Measurements from ENCODE around the gene MEIS1. TPM values are rescaled to one million over a fixed set of nuclear protein-coding genes. Genes with fewer than 3 reads are reported as not detected.

Gene MEIS1
- total RNA-seq, 1 donor from 2014 or later, result 3.4 TPM

GRCh38 chr2:66455490-66455889 lies 20.6 kb downstream of the MEIS1 start:
- Histone ChIP-seq H3K4me1 (ENCODE audit: insufficient read depth, low read length) (no peaks in the 10 kb centered on the region), H3K79me2 (ENCODE audit: insufficient read depth, low read length) (peaks cover 17% of the 10 kb centered on the region), H3K36me3 (ENCODE audit: insufficient read depth, low read length) (no peaks in the 10 kb centered on the region), H3K9ac (ENCODE audit: low read length) (no peak overlapping the region), H2AFZ (ENCODE audit: low read depth, low read length) (no peak overlapping the region), H3K4me3 (ENCODE audit: insufficient read depth, low read depth, low read length) (no peak overlapping the region), H3K27me3 (ENCODE audit: insufficient read depth, low read length) (no peaks in the 10 kb centered on the region), H3K27ac (ENCODE audit: low read depth, low read length) (no peak overlapping the region), H4K20me1 (ENCODE audit: insufficient read depth, low read length) (peaks cover 17% of the 10 kb centered on the region), H3K4me2 (ENCODE audit: low read length) (no peak overlapping the region), H3K9me3 (ENCODE audit: insufficient read depth, low read depth, low read length) (no peaks in the 10 kb centered on the region)
- Mint-ChIP-seq H3K27ac (ENCODE audit: unreplicated experiment) (no peak overlapping the region), H3K27me3 (ENCODE audit: low read depth, unreplicated experiment) (peaks cover 15% of the 10 kb centered on the region), H3K9me3 (ENCODE audit: unreplicated experiment) (no peaks in the 10 kb centered on the region), H3K4me1 (ENCODE audit: low read depth, unreplicated experiment) (no peaks in the 10 kb centered on the region), H3K4me3 (ENCODE audit: unreplicated experiment) (no peak overlapping the region), H3K36me3 (ENCODE audit: low read depth, unreplicated experiment) (no peaks in the 10 kb centered on the region)
- no peak for TF ChIP-seq EZH2 (IDR thresholded peaks at IDR 0.05; ENCODE audit: insufficient read depth, low read length)
- TF ChIP-seq CTCF (IDR thresholded peaks at IDR 0.05; ENCODE audit: insufficient read depth, low read depth, low read length), result no peak
- DNase-seq (ENCODE audit: low read depth) (no peak), FAIRE-seq (no peak)

- Mint-ChIP-seq H3K4me1 (ENCODE audit: low read depth, unreplicated experiment) (no peaks in the 10 kb centered on the region), H3K9me3 (ENCODE audit: unreplicated experiment) (no peaks in the 10 kb centered on the region), H3K27me3 (ENCODE audit: low read depth, unreplicated experiment) (peaks cover 15% of the 10 kb centered on the region), H3K27ac (ENCODE audit: unreplicated experiment) (no peak overlapping the region), H3K4me3 (ENCODE audit: unreplicated experiment) (no peak overlapping the region), H3K36me3 (ENCODE audit: low read depth, unreplicated experiment) (no peaks in the 10 kb centered on the region)
- H3K4me3 ChIP-seq (ENCODE audit: insufficient read depth, low read depth, low read length), result no peak overlapping the region
- H3K36me3 ChIP-seq (ENCODE audit: insufficient read depth, low read length), result no peaks in the 10 kb centered on the region
- no peaks in the 10 kb centered on the region for H3K9me3 ChIP-seq (ENCODE audit: insufficient read depth, low read depth, low read length)
- no peak for TF ChIP-seq CTCF (IDR thresholded peaks at IDR 0.05; ENCODE audit: insufficient read depth, low read depth, low read length)
- TF ChIP-seq EZH2 (IDR thresholded peaks at IDR 0.05; ENCODE audit: insufficient read depth, low read length), result no peak
- DNase-seq (ENCODE audit: low read depth), result peak; percentile 85
- H3K27me3 ChIP-seq (ENCODE audit: insufficient read depth, low read length), result no peaks in the 10 kb centered on the region
- H3K9ac ChIP-seq (ENCODE audit: low read length), result no peak overlapping the region
- FAIRE-seq, result no peak
- no peak overlapping the region for H2AFZ ChIP-seq (ENCODE audit: low read depth, low read length)
- H3K4me2 ChIP-seq (ENCODE audit: low read length), result no peak overlapping the region
- H3K79me2 ChIP-seq (ENCODE audit: insufficient read depth, low read length), result peaks cover 17% of the 10 kb centered on the region
- no peak overlapping the region for H3K27ac ChIP-seq (ENCODE audit: low read depth, low read length)
- no peaks in the 10 kb centered on the region for H3K4me1 ChIP-seq (ENCODE audit: insufficient read depth, low read length)
- H4K20me1 ChIP-seq (ENCODE audit: insufficient read depth, low read length), result peaks cover 17% of the 10 kb centered on the region
Observed at GRCh38 chr2:66456183-66457041, 21.5 kb downstream of the MEIS1 start.

GRCh38 chr2:66457545-66457944 lies 22.6 kb downstream of the MEIS1 start:
- Histone ChIP-seq H3K9me3 (ENCODE audit: insufficient read depth, low read depth, low read length) (no peaks in the 10 kb centered on the region), H3K4me3 (ENCODE audit: insufficient read depth, low read depth, low read length) (no peak overlapping the region), H3K4me2 (ENCODE audit: low read length) (no peak overlapping the region), H4K20me1 (ENCODE audit: insufficient read depth, low read length) (peaks cover 19% of the 10 kb centered on the region), H2AFZ (ENCODE audit: low read depth, low read length) (no peak overlapping the region), H3K4me1 (ENCODE audit: insufficient read depth, low read length) (peaks cover 1% of the 10 kb centered on the region), H3K27me3 (ENCODE audit: insufficient read depth, low read length) (no peaks in the 10 kb centered on the region), H3K36me3 (ENCODE audit: insufficient read depth, low read length) (no peaks in the 10 kb centered on the region), H3K27ac (ENCODE audit: low read depth, low read length) (no peak overlapping the region), H3K79me2 (ENCODE audit: insufficient read depth, low read length) (peaks cover 14% of the 10 kb centered on the region), H3K9ac (ENCODE audit: low read length) (no peak overlapping the region)
- H3K4me1 Mint-ChIP-seq (ENCODE audit: low read depth, unreplicated experiment), result peaks cover 3% of the 10 kb centered on the region
- peaks cover 15% of the 10 kb centered on the region for H3K27me3 Mint-ChIP-seq (ENCODE audit: low read depth, unreplicated experiment)
- no peak for FAIRE-seq
- no peak overlapping the region for H3K27ac Mint-ChIP-seq (ENCODE audit: unreplicated experiment)
- no peak overlapping the region for H3K4me3 Mint-ChIP-seq (ENCODE audit: unreplicated experiment)
- no peak for DNase-seq (ENCODE audit: low read depth)
- no peaks in the 10 kb centered on the region for H3K36me3 Mint-ChIP-seq (ENCODE audit: low read depth, unreplicated experiment)
- no peak for TF ChIP-seq EZH2 (IDR thresholded peaks at IDR 0.05; ENCODE audit: insufficient read depth, low read length)
- no peak for TF ChIP-seq CTCF (IDR thresholded peaks at IDR 0.05; ENCODE audit: insufficient read depth, low read depth, low read length)
- H3K9me3 Mint-ChIP-seq (ENCODE audit: unreplicated experiment), result no peaks in the 10 kb centered on the region

Measured in astrocyte (in vitro differentiated cells and primary cell).